Fibroblast of pulmonary artery (primary cell): Measurements from ENCODE around the gene PBX4.
A peak's percentile ranks its signal among the peaks of the same experiment; 100 is the strongest.
"Not testable (repeated sequence)": the region's sequence is repeated elsewhere in the genome, so short reads cannot be mapped to it uniquely, and the experiment has no call there.

Source experiments
- DNase-seq: peaks from one replicate; pipeline ENCODE4 v3.0.0-alpha.2; 2010; ENCODE audit warnings: low read depth
- H3K4me3 ChIP-seq: replicated peaks from 2 replicates; pipeline ENCODE4 v1.5.1; 2011; ENCODE audit warnings: low read depth, mild to moderate bottlenecking, control low read depth, low read length, moderate library complexity
- CTCF ChIP-seq: IDR thresholded peaks from 2 replicates; pipeline ENCODE4 v1.5.1; 2011; ENCODE audit warnings: mild to moderate bottlenecking, control low read depth, low read length, inconsistent platforms; ENCODE audit errors: missing control alignments

The PBX4 gene

GRCh38 chr19:19618219-19619051 is at the start of gene PBX4:
PBX4 (minus strand) TSS chr19:19618687; CDS start chr19:19618629, 58 bp downstream.
- peak; percentile 83 for DNase-seq
- H3K4me3 ChIP-seq: peak within 1 kb of the TSS; percentile 34
- no peak for TF ChIP-seq CTCF

GRCh38 chr19:19665420-19665948 is 47.0 kb upstream of the PBX4 start:
- not testable (repeated sequence) for H3K4me3 ChIP-seq, DNase-seq

- H3K4me3 ChIP-seq: peak within 1 kb of the TSS; percentile 84
- DNase-seq: peak; percentile 98
- no peak for TF ChIP-seq CTCF
These were observed 45.0 kb upstream of the PBX4 start, which contains the start of gene ATP13A1 for GRCh38 chr19:19663256-19664120. ATP13A1 (minus strand) TSS chr19:19663676; CDS start chr19:19663666, 10 bp downstream.

GRCh38 chr19:19662871-19663255 is 44.4 kb upstream of the PBX4 start:
- no peak for TF ChIP-seq CTCF
- DNase-seq: no peak
- peak overlapping the region; percentile 84 for H3K4me3 ChIP-seq

- DNase-seq: no peak
These were observed 43.9 kb upstream of the PBX4 start for GRCh38 chr19:19662344-19662743.

GRCh38 chr19:19661675-19662251 is 43.3 kb upstream of the PBX4 start:
- H3K4me3 ChIP-seq: peak overlapping the region; percentile 84
- no peak for TF ChIP-seq CTCF
- DNase-seq: no peak

More at GRCh38 chr19:19662344-19662743, 43.9 kb upstream of the PBX4 start:
- no peak for TF ChIP-seq CTCF
- H3K4me3 ChIP-seq: peak overlapping the region; percentile 84

GRCh38 chr19:19661141-19661674 is 42.7 kb upstream of the PBX4 start:
- H3K4me3 ChIP-seq: no peak overlapping the region
- DNase-seq: no peak
- no peak for TF ChIP-seq CTCF
